ENCODE measurements around the gene GLS. TPM values are rescaled to one million over a fixed set of nuclear protein-coding genes. Genes with fewer than 3 reads are reported as not detected.

GLS gene
- total and polyA plus RNA-seq, 9 of the 15 experiments (the other 6 are each of a cell fraction or from before 2014, with no cell fraction given), result 13.7 to 77.5 (median 48.2) TPM

DNA sequence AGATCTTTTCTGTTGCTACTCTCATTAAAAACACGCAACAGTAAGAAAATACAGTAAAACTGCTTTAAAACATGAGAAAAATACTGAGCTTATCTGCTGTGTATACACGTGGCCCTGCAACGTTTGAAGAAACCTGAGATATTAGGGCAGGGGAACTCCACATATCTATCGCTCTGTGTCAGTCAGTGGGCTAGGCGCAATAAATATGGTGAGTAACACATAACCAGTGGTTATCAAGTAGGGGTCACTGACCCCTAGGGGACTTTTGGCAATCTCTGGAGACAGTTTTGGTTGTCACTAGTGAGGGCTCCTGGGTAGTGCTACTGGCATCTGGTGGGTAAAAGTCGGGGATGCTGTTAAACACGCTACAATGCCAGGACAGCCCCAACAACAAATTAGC is 118.4 kb downstream of the GLS start (continued):
- TF ChIP-seq, protein P1, sequence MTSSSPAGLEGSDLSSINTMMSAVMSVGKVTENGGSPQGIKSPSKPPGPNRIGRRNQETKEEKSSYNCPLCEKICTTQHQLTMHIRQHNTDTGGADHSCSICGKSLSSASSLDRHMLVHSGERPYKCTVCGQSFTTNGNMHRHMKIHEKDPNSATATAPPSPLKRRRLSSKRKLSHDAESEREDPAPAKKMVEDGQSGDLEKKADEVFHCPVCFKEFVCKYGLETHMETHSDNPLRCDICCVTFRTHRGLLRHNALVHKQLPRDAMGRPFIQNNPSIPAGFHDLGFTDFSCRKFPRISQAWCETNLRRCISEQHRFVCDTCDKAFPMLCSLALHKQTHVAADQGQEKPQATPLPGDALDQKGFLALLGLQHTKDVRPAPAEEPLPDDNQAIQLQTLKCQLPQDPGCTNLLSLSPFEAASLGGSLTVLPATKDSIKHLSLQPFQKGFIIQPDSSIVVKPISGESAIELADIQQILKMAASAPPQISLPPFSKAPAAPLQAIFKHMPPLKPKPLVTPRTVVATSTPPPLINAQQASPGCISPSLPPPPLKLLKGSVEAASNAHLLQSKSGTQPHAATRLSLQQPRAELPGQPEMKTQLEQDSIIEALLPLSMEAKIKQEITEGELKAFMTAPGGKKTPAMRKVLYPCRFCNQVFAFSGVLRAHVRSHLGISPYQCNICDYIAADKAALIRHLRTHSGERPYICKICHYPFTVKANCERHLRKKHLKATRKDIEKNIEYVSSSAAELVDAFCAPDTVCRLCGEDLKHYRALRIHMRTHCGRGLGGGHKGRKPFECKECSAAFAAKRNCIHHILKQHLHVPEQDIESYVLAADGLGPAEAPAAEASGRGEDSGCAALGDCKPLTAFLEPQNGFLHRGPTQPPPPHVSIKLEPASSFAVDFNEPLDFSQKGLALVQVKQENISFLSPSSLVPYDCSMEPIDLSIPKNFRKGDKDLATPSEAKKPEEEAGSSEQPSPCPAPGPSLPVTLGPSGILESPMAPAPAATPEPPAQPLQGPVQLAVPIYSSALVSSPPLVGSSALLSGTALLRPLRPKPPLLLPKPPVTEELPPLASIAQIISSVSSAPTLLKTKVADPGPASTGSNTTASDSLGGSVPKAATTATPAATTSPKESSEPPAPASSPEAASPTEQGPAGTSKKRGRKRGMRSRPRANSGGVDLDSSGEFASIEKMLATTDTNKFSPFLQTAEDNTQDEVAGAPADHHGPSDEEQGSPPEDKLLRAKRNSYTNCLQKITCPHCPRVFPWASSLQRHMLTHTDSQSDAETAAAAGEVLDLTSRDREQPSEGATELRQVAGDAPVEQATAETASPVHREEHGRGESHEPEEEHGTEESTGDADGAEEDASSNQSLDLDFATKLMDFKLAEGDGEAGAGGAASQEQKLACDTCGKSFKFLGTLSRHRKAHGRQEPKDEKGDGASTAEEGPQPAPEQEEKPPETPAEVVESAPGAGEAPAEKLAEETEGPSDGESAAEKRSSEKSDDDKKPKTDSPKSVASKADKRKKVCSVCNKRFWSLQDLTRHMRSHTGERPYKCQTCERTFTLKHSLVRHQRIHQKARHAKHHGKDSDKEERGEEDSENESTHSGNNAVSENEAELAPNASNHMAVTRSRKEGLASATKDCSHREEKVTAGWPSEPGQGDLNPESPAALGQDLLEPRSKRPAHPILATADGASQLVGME (CRISPR knock-in tag; IDR thresholded peaks at IDR 0.05), result no peak

DNA sequence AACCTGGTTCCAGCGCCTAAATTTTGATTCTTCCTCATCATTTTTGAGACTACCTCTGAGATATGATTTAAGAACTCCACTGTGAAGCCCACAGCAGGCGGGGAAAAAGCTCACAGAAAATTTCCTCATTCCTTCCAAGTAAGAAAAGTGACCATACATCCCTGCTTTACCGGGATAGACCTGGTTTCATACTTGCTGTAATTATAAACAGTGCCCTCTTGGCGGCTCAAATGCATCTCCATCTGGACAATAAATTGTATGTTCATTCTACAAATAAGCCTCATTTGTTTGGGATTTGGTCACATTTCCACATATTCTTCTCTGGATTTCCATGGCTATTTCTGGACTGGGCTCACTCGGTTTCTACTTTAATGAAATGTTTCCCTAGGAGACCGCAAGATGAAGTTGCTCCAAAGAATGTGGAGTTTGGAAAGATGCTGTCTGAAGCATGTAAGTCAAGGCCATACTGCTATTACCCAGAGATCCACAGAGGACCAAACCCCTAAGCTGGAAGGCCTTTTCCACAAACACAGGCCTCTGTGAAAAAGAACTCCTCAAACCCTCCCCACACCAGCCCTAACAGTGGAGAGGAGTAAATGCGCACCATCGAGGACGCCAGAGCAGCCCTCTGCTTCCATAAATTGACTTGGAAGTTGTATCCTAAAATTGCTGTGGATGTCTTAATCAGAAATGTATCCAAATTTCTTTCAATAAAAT is 119.5 kb downstream of the GLS start:
- DNase-seq (ENCODE audit: extremely low read depth in 1 of 4, low spot score in 3 of 4) (no peak), ATAC-seq (no peak), FAIRE-seq (no peak)
- BruUV-seq (replicated peaks), result no TSS peak
- no peak overlapping the region for H3K4me2 ChIP-seq (ENCODE audit: insufficient read depth, low read length)
- H3K9me3 ChIP-seq (replicated peaks; ENCODE audit: control insufficient read depth, insufficient read depth, low read depth, low read length), result no peaks in the 10 kb centered on the region
- peaks cover 94% of the 10 kb centered on the region for H3K36me3 ChIP-seq (ENCODE audit: control insufficient read depth, insufficient read depth, low read length)
- no peaks in the 10 kb centered on the region for H4K20me1 ChIP-seq (replicated peaks; ENCODE audit: control insufficient read depth, insufficient read depth, low read length)
- no peaks in the 10 kb centered on the region for H3K4me1 ChIP-seq (replicated peaks in 1 of 2; ENCODE audit: control insufficient read depth in 2 of 2, insufficient read depth in 2 of 2, low read length in 2 of 2)
- no peak overlapping the region for H2AFZ ChIP-seq (ENCODE audit: low read depth, low read length)
- H3K4me3 ChIP-seq, result no peak overlapping the region
- intact Hi-C loops (cut with micrococcal nuclease) (no loop called here), in situ Hi-C loops (cut with MboI) (no loop called here)
- no peak overlapping the region for H3K27ac ChIP-seq (ENCODE audit: extremely low read depth, low read depth, low read length)
- CTCF ChIA-PET (ENCODE audit: low intra/inter-chr PET ratio), result no interaction called here
- H3K79me2 ChIP-seq (ENCODE audit: control insufficient read depth, insufficient read depth, low read length), result no peaks in the 10 kb centered on the region
- no peaks in the 10 kb centered on the region for H3K9me1 ChIP-seq (ENCODE audit: control insufficient read depth, insufficient read depth, low read length)
- POLR2A ChIA-PET, result interaction anchor here (0.6 kb wide), 2 partner anchors 29 to 91 kb away, joined by 3 read pairs; no protein-coding TSS in a partner anchor
- 83% methylated on average over 9 of the region's 9 CpGs for WGBS (ENCODE audit: insufficient coverage, low coverage, missing lambda C conversion rate)
- no peaks in the 10 kb centered on the region for H3K27me3 ChIP-seq (ENCODE audit: control insufficient read depth in 2 of 2, insufficient read depth in 2 of 2, low read length in 2 of 2)
- H3K9ac ChIP-seq (ENCODE audit: insufficient read depth in 1 of 2, low read depth in 2 of 2, low read length in 2 of 2), result no peak overlapping the region
- TF ChIP-seq CBX8 (IDR thresholded peaks at IDR 0.05; ENCODE audit: borderline replicate concordance, extremely low read depth, low read depth, low read length, poor library complexity, severe bottlenecking) (no peak), NCOA4 (IDR thresholded peaks at IDR 0.05; ENCODE audit: partially characterized antibody) (no peak), ZNF239 (CRISPR knock-in tag; IDR thresholded peaks at IDR 0.05) (no peak), PHF8 (IDR thresholded peaks at IDR 0.05; ENCODE audit: borderline replicate concordance, low read length) (no peak), ZBTB7A (IDR thresholded peaks at IDR 0.05; ENCODE audit: borderline replicate concordance, control insufficient read depth, low read depth, low read length) (no peak)
- TF ChIP-seq, protein P2, sequence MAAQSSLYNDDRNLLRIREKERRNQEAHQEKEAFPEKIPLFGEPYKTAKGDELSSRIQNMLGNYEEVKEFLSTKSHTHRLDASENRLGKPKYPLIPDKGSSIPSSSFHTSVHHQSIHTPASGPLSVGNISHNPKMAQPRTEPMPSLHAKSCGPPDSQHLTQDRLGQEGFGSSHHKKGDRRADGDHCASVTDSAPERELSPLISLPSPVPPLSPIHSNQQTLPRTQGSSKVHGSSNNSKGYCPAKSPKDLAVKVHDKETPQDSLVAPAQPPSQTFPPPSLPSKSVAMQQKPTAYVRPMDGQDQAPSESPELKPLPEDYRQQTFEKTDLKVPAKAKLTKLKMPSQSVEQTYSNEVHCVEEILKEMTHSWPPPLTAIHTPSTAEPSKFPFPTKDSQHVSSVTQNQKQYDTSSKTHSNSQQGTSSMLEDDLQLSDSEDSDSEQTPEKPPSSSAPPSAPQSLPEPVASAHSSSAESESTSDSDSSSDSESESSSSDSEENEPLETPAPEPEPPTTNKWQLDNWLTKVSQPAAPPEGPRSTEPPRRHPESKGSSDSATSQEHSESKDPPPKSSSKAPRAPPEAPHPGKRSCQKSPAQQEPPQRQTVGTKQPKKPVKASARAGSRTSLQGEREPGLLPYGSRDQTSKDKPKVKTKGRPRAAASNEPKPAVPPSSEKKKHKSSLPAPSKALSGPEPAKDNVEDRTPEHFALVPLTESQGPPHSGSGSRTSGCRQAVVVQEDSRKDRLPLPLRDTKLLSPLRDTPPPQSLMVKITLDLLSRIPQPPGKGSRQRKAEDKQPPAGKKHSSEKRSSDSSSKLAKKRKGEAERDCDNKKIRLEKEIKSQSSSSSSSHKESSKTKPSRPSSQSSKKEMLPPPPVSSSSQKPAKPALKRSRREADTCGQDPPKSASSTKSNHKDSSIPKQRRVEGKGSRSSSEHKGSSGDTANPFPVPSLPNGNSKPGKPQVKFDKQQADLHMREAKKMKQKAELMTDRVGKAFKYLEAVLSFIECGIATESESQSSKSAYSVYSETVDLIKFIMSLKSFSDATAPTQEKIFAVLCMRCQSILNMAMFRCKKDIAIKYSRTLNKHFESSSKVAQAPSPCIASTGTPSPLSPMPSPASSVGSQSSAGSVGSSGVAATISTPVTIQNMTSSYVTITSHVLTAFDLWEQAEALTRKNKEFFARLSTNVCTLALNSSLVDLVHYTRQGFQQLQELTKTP (IDR thresholded peaks at IDR 0.05; ENCODE audit: low read depth in 1 of 2, partially characterized antibody in 2 of 2), result no peak

All from K562 (cell line).